HCT116 (cell line): Measurements from ENCODE around the gene TEX13A. TPM values are rescaled to one million over a fixed set of nuclear protein-coding genes. Genes with fewer than 3 reads are reported as not detected.

Source experiments
- ATAC-seq: fragments of 200-7000 bp; cut with Tn5 transposase; 2 replicates; pipeline ENCODE4 v1.9.1; 2020; ENCODE audit warnings: mild to moderate bottlenecking, moderate library complexity
- BruUV-seq: library from RNA; stranded (reverse); fragments of 400-500 nt; replicated peaks from 2 replicates; lab custom pipeline; 2021; lab: Mats Ljungman, UMichigan
- CTCF ChIA-PET: fragments of 300-600 bp; sonication (Branson Sonifier 250); formaldehyde crosslinking; loops from one replicate; lab custom pipeline; 2021; ENCODE audit warnings: antibody characterized with exemption; lab: Charles Lee
- POLR2A ChIA-PET: fragments of 300-600, 350-600 bp; sonication (Branson Sonifier 250); formaldehyde crosslinking; loops from one replicate; lab custom pipeline; 2021; ENCODE audit warnings: antibody characterized with exemption; lab: Charles Lee
- RAD21 ChIA-PET, 2 experiments: fragments of 300-600 bp; sonication (Branson Sonifier 250); formaldehyde crosslinking; loops; one replicate each; lab custom pipeline; 2023; ENCODE audit warnings: low total read pairs in 2 of 2; ENCODE audit not compliant: uncharacterized antibody in 2 of 2, unreplicated experiment in 2 of 2, low non-redundant PET in 1 of 2; lab: Charles Lee
- DNase-seq: peaks from one replicate; pipeline ENCODE4 v3.0.0-alpha.2; 2010; ENCODE audit warnings: low read depth, low spot score
- H2AFZ ChIP-seq: fragments of 200-600 bp; shearing (Covaris generic), sonication (generic); 2 replicates; pipeline ENCODE4 v1.6.1; 2017; ENCODE audit warnings: low read depth, mixed run types, mixed read lengths, antibody characterized with exemption, low read length; ENCODE audit not compliant: poor library complexity, severe bottlenecking
- H3K27ac ChIP-seq: 2 replicates; pipeline ENCODE4 v1.5.1; 2012; ENCODE audit warnings: low read depth, low read length
- H3K27me3 ChIP-seq: fragments of 200-600 bp; sonication (generic); 2 replicates; pipeline ENCODE4 v1.6.1; 2016; ENCODE audit warnings: mixed run types, low read length, mixed read lengths; ENCODE audit not compliant: insufficient read depth
- H3K36me3 ChIP-seq, 2 experiments: fragments of 200-500 bp in 1 of 2; fragments of 200-600 bp in 1 of 2; sonication (Bioruptor generic) in 1 of 2; sonication (generic) in 1 of 2; 2 replicates each; pipeline versions ENCODE4 v1.5.1 to v1.6.1; 2014 to 2016; ENCODE audit warnings: low read length in 2 of 2, inconsistent platforms in 1 of 2, mixed read lengths in 1 of 2, mixed run types in 1 of 2; ENCODE audit not compliant: insufficient read depth in 2 of 2, control insufficient read depth in 1 of 2
- H3K4me1 ChIP-seq, 2 experiments: fragments of 200-600 bp in 1 of 2; sonication (generic) in 1 of 2; 2 replicates each; pipeline versions ENCODE4 v1.5.1 to v1.6.1; 2012 to 2017; ENCODE audit warnings: low read length in 2 of 2, inconsistent platforms in 1 of 2, mild to moderate bottlenecking in 1 of 2, mixed read lengths in 1 of 2, mixed run types in 1 of 2, moderate library complexity in 1 of 2; ENCODE audit not compliant: insufficient read depth in 2 of 2, control insufficient read depth in 1 of 2
- H3K4me2 ChIP-seq: fragments of 200-600 bp; sonication (generic); 2 replicates; pipeline ENCODE4 v1.6.1; 2017; ENCODE audit warnings: mixed run types, low read length, mixed read lengths
- H3K4me3 ChIP-seq, 2 experiments: fragments of 200-600 bp in 1 of 2; sonication (generic) in 1 of 2; replicated peaks in 1 of 2; 2 replicates each; pipeline ENCODE4 v1.5.1; 2011 to 2016; ENCODE audit warnings: low read length in 2 of 2, control low read depth in 1 of 2, low read depth in 1 of 2, mild to moderate bottlenecking in 1 of 2, mixed read lengths in 1 of 2, mixed run types in 1 of 2
- H3K79me2 ChIP-seq: fragments of 200-600 bp; sonication (generic); 2 replicates; pipeline ENCODE4 v1.6.1; 2017; ENCODE audit warnings: mild to moderate bottlenecking, mixed run types, low read length, moderate library complexity, mixed read lengths; ENCODE audit not compliant: insufficient read depth
- H3K9ac ChIP-seq: fragments of 200-600 bp; sonication (generic); 2 replicates; pipeline ENCODE4 v1.6.1; 2016; ENCODE audit warnings: low read length, mixed read lengths
- H3K9me2 ChIP-seq: fragments of 200-600 bp; sonication (generic), shearing (Covaris generic); 2 replicates; pipeline ENCODE4 v1.6.1; 2017; ENCODE audit warnings: mixed run types, mild to moderate bottlenecking, moderate library complexity; ENCODE audit not compliant: insufficient read depth
- H3K9me3 ChIP-seq, 2 experiments: fragments of 200-500 bp in 1 of 2; fragments of 200-600 bp in 1 of 2; sonication (Bioruptor generic) in 1 of 2; sonication (generic) in 1 of 2; 2 replicates each; pipeline ENCODE4 v1.6.1; 2014 to 2017; ENCODE audit warnings: low read length in 2 of 2, mixed read lengths in 2 of 2, inconsistent platforms in 1 of 2, low read depth in 1 of 2, mild to moderate bottlenecking in 1 of 2, mixed run types in 1 of 2, moderate library complexity in 1 of 2; ENCODE audit not compliant: control insufficient read depth in 1 of 2, insufficient read depth in 1 of 2
- H4K20me1 ChIP-seq: fragments of 200-600 bp; sonication (generic), shearing (Covaris generic); 2 replicates; pipeline ENCODE4 v1.6.1; 2017; ENCODE audit warnings: mixed run types, mild to moderate bottlenecking, moderate library complexity; ENCODE audit not compliant: insufficient read depth
- CBX3 ChIP-seq: IDR thresholded peaks from 2 replicates; pipeline ENCODE4 v1.6.1; 2012; ENCODE audit warnings: low read depth
- CEBPB ChIP-seq: IDR thresholded peaks from 2 replicates; pipeline ENCODE4 v1.6.1; 2012; ENCODE audit warnings: low read depth
- JUND ChIP-seq: IDR thresholded peaks from 2 replicates; pipeline ENCODE4 v1.6.1; 2012
- TCF7L2 ChIP-seq: IDR thresholded peaks from 2 replicates; pipeline ENCODE4 v1.7.0; 2011; ENCODE audit warnings: borderline replicate concordance, inconsistent platforms; ENCODE audit not compliant: insufficient read depth, insufficient read length; ENCODE audit errors: extremely low read depth
- intact Hi-C: fragments of 100-400 bp; cut with micrococcal nuclease; formaldehyde crosslinking; loops from 2 replicates; pipeline ENCODE4 v1.10.0; 2022
- total RNA-seq: library from RNA; stranded (reverse); gene quantifications from one replicate; pipeline ENCODE4 v1.2.1, GENCODE V29; 2021; ENCODE audit not compliant: unreplicated experiment
- TF ChIP-seq, protein P1 (sequence below), 3 experiments: fragments of 200-600 bp in 1 of 3; sonication (generic) in 1 of 3; IDR thresholded peaks in 2 of 3; conservative IDR thresholded peaks in 1 of 3; 2 replicates each; pipeline ENCODE4 v1.5.1; 2012 to 2017; ENCODE audit warnings: low read depth in 2 of 3, low read length in 2 of 3, antibody characterized with exemption in 1 of 3, borderline replicate concordance in 1 of 3, control low read depth in 1 of 3, mild to moderate bottlenecking in 1 of 3, mixed read lengths in 1 of 3, mixed run types in 1 of 3, moderate library complexity in 1 of 3; ENCODE audit not compliant: insufficient read depth in 1 of 3

Gene TEX13A
- total RNA-seq, 1 experiment from 2014 or later = not detected

DNA sequence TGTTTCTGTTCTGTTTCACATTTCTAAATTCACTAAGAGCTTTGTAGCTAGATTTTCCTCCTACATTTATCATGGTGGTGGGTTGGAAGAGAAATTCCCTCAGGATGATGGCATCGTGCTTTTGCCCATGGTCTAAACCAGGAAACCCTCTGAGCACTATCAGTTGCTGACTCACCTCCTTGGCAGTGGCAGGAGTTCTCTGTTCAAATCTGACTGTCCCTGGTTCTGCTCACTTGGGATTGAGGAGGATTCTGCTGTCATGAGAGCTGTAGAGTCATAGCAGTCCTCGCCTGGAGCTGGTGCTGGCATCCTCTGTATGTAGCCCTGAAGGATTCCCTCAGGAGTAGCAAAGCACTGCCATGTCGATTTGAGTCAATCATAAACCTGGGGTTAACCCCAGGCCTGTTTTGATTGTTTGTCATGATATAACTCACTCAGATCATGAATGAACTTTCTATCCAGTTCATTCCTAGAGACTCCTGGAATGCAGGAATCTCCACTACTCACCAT is 9.4 kb downstream of the TEX13A start:
- Histone ChIP-seq H3K4me1 (no peaks in the 10 kb centered on the region), H3K9me3 (no peaks in the 10 kb centered on the region), H3K9me2 (no peaks in the 10 kb centered on the region), H3K9ac (no peak overlapping the region), H2AFZ (no peak overlapping the region), H3K79me2 (no peaks in the 10 kb centered on the region), H3K27ac (no peak overlapping the region), H3K27me3 (no peaks in the 10 kb centered on the region), H3K4me2 (no peak overlapping the region), H4K20me1 (no peaks in the 10 kb centered on the region), H3K36me3 (no peaks in the 10 kb centered on the region), H3K4me3 (no peak overlapping the region)
- DNase-seq = no peak
- no TSS peak for BruUV-seq
- no peak for TF ChIP-seq CBX3
- no peak for TF ChIP-seq JUND
- no peak for TF ChIP-seq CEBPB
- ChIA-PET POLR2A (no interaction called here), RAD21 (no interaction called here), CTCF (no interaction called here)
- ATAC-seq = no peak
- intact Hi-C loops = no loop called here

DNA sequence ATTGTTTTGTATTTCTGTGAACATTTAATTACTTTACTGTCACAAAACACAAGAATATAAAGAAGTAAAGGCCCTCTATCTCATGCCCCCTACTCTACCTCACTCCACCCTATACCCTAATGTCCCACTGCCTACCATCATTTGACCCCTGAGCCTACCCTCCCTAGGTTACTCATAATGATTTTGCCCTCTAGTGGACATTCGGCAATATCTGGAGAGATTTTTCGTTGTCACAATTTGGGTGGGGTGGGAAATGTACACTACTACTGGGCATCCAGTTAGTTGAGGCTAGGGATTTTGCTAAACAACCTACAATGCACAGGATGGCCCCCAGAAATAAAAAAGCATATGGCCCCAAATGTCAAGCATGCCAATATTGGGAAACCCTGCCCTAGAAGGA is 10.2 kb downstream of the TEX13A start:
- Histone ChIP-seq H3K4me3 (no peak overlapping the region), H3K79me2 (no peaks in the 10 kb centered on the region), H3K4me2 (no peak overlapping the region), H3K9ac (no peak overlapping the region), H3K27ac (no peak overlapping the region), H3K9me3 (no peaks in the 10 kb centered on the region), H3K9me2 (no peaks in the 10 kb centered on the region), H4K20me1 (no peaks in the 10 kb centered on the region), H2AFZ (no peak overlapping the region), H3K27me3 (no peaks in the 10 kb centered on the region), H3K36me3 (no peaks in the 10 kb centered on the region), H3K4me1 (no peaks in the 10 kb centered on the region)
- TF ChIP-seq TCF7L2 = no peak
- TF ChIP-seq, protein P1, sequence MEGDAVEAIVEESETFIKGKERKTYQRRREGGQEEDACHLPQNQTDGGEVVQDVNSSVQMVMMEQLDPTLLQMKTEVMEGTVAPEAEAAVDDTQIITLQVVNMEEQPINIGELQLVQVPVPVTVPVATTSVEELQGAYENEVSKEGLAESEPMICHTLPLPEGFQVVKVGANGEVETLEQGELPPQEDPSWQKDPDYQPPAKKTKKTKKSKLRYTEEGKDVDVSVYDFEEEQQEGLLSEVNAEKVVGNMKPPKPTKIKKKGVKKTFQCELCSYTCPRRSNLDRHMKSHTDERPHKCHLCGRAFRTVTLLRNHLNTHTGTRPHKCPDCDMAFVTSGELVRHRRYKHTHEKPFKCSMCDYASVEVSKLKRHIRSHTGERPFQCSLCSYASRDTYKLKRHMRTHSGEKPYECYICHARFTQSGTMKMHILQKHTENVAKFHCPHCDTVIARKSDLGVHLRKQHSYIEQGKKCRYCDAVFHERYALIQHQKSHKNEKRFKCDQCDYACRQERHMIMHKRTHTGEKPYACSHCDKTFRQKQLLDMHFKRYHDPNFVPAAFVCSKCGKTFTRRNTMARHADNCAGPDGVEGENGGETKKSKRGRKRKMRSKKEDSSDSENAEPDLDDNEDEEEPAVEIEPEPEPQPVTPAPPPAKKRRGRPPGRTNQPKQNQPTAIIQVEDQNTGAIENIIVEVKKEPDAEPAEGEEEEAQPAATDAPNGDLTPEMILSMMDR (IDR thresholded peaks at IDR 0.05 in 2 of 3, conservative IDR thresholded peaks at IDR 0.05 in 1 of 3; ENCODE audit: borderline replicate concordance in 1 of 3, insufficient read depth in 1 of 3, low read depth in 2 of 3, low read length in 2 of 3) = peak in 1 of 3 experiments; percentile 38; a peak in 2 of 6 replicates
- DNase-seq (no peak), ATAC-seq (no peak)
- BruUV-seq = no TSS peak
- ChIA-PET POLR2A (no interaction called here), CTCF (no interaction called here), RAD21 (no interaction called here)
- intact Hi-C loops = no loop called here
